Activated CD4-positive, CD25-positive, alpha-beta regulatory T cell treated with anti-CD3 and anti-CD28 coated beads, Interleukin-2, amount 50 U/mL, for 24 hours (primary cell): ENCODE data around the gene CKAP5.
A peak's percentile ranks its signal among the peaks of the same experiment; 100 is the strongest.

Experiments used
- ATAC-seq, 2 donors: fragments of 150-1000 bp; cut with Tn5 transposase; one replicate each; pipeline ENCODE4 v1.10.0; 2021; ENCODE audit warnings: mild to moderate bottlenecking in 1 of 2, moderate library complexity in 1 of 2

Gene CKAP5

DNA sequence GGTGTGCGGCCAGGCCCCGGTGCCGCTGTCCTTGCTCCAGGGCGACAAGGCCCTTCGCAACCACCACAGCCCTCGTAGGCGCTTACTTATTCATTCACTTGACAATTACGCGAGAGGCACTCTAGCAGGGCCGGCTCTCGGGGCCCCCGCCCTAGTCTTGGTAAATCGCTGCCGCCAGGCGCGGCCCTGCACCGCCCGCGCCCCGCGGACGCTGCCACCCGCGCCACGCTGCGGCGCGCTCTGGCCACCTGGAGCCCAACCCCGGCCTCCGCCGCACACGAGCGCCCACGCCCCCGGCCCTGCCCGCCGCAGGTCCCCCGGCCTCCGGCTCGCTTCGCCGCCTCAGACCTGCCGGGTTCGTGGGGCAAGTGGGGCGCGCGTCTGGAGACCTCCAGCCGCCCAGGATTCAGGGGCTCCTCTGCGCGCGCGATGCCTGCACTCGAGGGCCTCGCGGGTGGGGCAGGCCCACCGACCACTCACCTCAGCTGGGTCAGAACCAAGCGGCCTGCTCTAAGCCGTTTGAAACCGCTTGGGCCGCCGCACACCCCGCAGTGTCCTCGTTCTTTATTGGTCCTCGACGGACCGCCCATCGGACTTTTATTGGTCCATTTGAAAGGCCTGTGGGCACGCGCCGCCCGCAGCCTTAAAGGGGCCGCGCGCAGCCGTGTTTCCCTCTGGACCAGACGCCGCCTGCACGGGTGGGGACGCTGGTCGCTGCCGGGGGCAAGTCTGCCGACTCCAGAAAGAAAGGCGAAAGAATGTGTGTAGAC, at the start of gene CKAP5:
TSS of gene CKAP5 (minus strand) at position 541 of the 770 bp plus-strand sequence. CDS start 25,049 bp downstream, outside the sequence.
- ATAC-seq = peak; percentile 95 to 96

DNA sequence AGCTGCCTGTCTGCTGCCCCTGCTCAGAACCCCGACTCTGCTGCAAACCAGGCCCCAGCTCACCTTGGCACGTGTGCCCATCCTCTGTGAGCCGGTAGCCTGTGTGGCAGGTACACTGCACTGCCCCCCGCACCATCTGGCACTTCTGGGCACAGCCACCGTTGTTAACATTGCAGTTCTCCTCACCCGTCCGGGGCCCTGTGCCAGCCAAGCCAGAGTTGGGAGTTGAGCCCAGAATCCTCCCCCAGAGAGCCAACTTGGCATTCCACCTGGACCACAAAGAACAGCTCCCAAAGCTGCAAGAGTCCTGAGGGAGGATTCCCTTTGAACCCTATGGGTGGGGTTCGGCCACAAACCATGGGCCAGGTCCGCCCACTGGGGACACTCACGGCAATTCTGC, 49.7 kb upstream of the CKAP5 start:
- ATAC-seq = no peak

DNA sequence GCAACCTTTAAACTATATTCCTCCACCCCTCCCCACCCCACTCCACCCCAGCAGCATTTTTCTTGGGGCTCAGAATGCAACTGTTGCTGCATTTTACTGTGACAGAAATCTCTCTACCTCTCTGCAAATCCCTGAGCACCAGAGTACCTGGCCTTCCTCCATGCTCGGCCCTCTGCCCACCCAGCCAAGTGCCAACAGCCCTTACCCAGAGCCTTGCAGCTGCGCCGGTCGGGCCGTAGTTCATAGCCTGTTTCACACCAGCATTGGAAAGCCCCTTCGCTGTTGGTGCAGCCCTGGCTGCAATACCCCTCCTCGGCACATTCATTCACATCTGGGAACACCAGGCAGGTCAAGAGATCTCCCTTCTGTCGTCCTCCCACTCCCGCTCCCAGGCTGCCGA, 48.9 kb upstream of the CKAP5 start:
- ATAC-seq = no peak

DNA sequence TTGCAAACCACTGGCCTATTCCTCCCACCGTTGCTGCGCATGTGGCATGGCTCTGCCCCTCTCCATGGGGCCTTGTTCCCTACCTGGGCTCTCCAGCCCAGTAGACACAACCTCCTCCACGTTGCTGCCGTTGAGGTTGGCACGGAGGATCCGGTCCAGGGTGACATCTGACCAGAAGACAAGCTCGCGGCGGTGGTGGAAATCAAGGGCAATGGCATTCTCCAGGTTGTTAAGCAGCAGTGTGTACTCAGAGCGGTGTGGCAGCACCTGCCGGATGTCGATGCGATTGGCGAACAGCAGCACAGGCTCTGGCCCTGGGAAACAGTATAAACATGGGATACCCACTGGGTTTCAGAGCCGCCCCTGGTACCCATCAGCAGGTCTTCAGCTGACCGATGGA, 48.4 kb upstream of the CKAP5 start:
- no peak for ATAC-seq

DNA sequence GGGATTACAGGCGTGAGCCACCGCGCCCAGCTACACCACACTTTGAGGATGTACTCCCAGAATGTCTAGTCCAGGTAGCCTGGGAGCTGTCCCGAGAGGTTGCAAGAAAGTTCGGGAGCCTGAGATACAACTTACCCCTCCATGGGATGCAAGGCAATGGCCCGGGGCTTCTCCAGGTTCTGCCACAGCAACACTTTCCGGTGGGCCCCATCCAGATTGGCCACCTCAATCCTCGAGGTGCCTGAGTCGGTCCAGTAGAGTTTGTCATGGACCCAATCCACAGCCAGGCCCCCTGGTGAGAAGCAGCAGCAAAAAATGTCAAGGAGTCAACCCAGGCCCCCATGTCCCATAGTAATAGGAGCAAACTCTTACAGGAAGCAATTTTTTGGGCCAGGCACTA, 46.8 kb upstream of the CKAP5 start:
- no peak for ATAC-seq

DNA sequence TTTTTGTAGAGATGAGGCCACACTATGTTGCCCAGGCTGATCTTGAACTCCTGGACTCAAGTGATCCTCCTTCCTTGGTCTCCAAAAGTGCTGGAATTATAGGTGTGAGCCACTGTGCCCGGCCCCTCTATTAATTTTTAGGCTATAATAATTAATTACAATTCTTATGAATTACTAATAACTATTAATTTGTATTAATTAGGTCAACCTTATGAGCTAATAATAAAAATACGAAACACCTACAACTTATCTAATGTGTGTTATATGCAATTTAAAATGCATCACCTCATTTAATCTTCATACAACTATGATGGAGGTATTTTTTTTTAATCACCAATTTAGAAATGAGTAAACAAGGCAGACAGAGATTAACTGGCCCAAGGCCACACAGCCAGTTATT, 46.0 kb upstream of the CKAP5 start:
- no peak for ATAC-seq

DNA sequence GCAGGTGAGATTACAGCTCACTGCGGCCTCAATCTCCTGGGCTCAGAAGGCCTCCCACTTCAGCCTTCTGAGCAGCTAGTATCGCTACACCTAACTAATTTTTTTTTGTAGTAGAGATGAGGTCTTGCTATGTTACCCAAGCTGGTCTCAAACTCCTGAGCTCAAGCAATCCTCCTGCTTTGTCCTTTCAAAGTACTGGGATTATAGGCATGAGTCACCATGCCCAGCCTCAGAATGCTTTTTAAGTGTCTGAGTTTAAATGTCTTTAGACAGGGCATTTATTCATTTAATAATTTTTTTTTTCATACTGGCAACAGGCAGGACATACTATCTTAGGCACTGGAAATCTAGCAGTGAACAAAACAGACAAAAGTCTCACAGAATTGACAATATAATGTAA, 44.6 kb upstream of the CKAP5 start:
- no peak for ATAC-seq

DNA sequence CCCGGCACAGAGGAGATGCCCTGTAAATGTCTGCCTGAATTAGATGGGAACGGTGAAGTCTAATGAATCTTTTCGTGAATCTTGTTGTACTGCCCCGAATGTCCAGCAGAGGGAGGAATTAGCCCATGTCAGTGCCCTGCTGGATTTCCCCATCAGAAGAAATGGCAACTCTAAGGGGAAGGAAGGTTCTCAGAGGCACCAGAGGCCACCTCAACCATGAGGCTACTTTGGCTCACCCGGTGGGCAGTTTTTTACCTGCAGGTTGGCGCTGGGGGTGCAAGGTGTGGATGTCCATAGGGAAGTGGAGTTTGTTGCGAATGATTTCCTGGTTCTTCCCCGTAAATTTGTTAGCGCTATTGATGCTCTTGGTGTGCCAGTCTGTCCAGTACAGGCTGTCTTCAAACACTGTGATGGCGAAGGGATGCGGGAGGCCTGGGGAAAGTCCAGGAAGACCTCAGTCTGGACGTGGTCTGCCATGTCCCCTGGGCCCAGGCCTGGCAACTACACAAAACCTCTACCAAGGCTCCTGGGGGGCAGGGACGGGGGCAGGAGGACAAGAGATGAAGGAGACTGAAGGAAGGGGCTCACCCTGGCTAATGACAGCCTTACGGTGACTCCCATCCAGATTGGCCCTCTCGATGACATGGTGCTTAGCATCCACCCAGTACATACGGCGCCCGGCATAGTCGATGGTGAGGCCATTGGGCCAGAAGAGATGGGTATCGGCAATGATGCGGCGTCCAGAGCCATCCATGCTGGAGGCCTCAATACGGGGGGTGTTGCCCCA, 43.8 kb upstream of the CKAP5 start:
- ATAC-seq = peak; percentile 73 to 81

DNA sequence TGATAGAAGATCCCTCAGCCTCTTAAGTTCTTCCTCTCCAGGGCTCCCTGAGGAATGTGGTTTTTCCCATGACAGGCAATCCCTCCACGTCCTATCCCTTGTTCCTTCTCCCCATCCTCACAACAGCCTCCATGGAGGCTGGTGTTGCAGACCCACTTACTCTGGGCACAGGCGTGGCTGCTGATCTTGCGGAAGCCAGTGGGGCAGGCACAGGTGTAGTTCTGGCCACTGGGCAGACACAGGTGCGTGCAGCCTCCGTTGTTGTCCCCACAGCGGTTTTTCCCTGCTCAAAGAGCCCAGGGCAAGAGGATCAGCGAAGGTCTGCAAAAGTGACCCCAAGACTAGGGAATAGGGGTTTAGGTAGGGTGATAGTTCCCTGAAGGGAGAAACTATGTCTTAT, 43.2 kb upstream of the CKAP5 start:
- ATAC-seq = no peak

DNA sequence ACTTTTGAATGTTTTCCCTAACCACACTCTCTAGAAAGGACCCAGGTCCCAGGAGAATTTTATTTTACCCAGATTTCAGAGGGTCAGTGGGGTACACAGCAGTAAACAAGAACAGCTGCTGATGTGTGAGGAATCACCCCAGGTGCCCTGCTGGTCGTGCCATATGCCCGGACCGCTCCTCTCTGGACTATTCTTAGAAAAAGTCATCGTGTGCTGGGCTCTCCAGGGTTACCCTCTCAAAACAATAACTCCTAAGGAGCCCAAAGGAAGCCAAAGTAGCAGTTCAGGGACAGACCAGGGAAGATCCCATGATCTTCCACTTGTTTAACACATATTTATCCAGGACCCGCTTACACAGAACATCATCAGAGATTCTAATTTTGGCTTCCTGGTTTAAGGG, 42.6 kb upstream of the CKAP5 start:
- ATAC-seq = no peak

DNA sequence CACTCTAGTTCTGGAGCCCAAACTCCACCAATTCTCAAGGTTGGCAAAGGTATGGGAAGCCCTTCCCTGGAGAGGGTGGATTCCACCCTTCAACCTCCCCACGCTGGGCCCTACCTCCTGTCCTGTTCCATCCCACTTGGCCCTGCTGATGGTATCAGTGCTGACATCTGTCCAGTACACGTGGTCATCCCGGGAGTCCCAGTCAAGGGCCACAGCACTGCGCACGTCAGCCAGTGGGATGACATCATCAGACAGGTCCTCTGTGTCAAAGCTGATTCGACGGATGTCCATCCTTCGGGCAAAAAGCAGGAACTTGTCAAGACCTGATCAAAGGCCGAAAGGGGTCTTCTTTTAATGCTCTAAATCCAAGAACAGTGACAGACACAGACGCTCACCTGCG, 40.1 kb upstream of the CKAP5 start:
- ATAC-seq = no peak

DNA sequence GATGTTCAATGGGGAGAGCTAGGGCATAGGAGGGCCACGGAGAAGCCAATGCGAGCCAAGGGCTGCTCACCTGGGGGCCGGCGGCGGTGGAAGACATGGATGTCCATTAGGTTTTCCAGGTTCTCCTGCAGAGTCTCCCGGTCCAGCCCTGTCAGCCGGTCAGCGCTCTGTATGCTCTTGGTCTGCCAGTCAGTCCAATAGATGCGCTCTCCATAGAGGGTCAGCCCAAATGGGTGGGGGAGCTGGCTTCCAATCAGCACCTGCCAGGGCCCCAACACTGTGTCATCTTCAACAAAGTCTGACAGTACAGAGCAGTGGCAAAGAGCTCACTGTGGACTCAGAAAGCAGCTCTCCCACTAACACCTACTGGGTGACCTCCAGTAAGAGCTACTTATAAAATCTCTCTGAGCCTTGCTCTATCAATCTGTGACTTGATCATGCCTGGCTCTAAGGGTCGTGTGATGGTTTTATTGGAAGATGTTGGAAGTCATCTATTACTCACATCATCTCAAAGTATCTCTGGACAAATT, 33.0 kb upstream of the CKAP5 start:
- no peak for ATAC-seq

DNA sequence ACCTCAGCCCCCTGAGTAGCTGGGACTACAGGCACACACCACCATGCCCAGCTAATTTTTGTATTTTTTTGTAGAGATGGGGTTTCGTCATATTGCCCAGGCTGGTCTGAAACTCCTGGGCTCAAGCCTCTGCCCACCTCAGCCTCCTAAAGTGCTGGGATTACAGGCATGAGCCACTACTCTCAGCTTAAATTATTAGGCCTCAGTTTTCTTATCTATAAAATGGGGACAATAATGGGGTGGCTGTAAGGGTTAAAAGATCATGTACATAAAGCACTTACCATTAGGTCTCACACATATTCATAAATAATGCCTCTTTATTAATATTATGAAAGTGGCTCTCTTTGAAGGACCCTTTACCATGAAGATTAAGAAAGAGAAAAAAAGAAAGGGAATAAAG, 31.5 kb upstream of the CKAP5 start:
- no peak for ATAC-seq

DNA sequence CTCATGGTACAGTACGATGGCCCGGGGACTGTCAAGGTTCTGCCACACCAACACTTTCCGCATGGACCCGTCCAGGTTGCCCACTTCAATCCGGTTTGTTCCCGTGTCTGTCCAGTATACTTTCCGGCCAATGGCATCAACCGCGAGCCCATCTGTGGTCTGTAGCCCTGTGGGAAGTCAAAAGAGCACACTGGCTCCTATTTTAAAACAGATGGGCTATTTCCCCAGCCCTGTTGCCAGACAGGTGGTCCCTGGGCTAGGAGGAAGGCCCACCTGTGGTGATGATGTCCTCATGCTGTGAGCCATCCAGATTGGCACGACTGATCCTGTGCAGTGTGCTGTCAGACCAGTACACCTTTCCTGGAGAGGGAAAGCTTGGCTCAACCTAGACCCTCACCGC, 30.4 kb upstream of the CKAP5 start:
- ATAC-seq = no peak

DNA sequence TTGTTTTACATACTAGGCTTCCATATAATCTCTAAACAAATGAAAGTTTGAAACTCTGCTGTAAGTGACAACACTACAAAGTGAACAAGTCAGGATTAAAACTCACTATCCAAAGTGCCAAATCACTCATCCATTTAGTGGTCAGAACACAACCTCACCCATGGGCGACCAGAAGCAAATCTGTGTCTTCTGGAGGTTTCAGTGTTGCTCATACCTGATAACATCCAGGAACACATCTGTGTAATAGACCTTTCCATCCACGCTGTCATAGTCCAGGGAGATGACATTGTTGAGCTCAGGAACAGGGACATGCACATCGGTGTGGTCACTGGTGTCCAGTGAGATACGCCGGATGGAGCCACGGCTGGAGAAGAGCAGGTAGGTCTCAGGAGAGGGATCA, 28.5 kb upstream of the CKAP5 start:
- ATAC-seq = no peak

DNA sequence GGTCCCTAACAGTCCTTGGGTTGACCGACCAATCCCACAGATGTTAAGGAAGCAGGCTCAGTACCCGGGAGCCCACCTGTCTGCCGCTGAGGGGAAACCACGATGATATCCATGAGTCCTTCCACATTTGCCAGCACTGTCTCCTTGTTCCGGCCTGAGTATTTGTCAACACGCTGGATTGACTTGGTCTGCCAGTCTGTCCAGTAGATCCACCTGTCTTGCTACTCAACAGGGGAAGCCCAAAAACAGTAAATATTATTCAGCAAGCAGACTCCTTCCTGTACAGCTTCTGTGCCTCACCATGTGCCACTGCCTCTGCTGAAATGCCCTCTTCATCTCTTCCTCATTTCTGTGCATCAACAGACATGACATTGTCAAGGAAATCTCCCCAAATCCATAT, 22.8 kb upstream of the CKAP5 start:
- no peak for ATAC-seq

DNA sequence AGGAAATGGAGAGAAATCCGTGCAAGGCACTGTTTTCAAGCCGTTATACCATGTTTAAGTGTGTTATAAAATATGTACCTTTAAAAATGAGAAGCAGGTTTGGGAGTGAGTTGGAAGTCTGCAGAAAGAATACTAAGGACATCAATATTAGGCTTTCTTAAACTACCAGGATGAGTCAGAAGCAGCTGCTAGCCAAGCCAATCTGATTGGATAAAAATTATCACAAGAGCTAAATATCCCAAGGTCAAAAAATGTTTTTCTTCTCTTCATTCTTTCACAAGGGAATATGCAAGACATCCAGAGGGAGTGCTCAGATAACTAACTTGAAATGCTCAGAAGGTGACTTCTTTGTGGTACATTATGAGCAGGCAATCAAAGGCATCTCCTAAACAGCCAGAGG, 19.3 kb upstream of the CKAP5 start:
- no peak for ATAC-seq

DNA sequence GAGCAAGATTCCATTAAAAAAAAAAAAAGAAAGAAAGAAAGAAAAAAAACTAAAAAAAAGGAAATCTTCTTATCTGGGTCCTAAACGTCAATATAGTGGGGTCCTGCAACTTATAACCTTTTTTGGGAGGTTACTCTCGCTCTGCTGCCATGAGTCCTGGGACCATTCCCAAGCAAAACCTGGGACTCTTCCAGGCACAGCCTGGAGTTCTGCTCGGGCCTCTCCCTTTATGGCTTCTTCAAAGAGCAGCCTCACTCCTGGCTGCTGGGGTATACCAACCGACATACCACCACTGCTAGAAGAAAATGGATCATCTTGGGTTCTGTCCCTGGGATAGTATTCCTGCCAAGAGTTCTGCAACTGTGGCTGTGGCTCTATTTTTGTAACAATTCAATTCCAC, 14.1 kb upstream of the CKAP5 start:
- no peak for ATAC-seq

DNA sequence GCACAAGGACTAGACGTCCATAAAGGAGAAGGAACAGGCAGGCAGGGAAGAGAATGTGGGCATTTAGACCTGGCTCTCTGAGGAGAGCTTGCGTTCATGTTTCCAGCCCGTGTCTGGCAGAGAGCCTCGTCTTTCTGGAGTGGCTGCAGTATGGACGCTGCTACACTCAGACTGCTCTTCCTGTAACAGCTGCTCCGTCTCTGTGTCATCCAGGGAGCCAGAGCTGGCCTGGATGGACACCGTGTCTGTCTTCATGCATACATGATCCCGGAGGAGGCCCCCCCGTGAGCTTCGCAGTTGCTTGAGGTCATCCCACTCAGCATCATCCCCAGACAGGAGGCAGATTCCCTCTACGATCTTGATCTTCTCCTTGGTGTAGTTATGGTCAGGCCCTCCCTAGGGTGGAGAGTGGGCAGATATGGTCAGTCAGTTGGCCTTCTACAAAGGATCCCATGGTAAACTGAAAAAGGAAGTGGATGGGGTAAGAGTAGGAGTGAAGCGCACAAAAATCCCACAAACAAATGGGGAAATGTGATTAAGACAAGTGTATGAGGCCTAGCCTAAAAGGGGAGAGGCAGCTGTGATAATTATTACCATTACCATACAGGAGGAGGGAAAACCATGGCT, 13.0 kb upstream of the CKAP5 start:
- no peak for ATAC-seq

DNA sequence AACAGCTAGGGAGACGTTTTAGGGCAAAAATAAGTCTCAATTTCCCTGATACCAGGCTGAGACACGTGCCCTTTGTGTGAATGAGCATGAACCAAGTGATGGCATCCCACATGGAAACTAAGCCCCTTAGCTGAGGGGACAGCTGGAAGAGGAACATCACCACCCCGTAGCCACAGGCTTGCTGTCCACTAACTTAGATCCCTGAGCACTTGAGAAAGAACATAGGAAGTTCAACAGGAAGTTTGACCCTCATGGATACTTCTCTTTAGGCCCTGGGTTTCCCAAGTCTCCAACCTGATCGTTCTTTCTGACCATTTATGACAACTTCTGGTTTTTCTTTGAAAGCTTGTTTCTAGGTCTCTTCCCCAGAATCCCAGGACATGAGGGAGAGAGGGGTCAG, 11.6 kb upstream of the CKAP5 start:
- ATAC-seq = no peak

DNA sequence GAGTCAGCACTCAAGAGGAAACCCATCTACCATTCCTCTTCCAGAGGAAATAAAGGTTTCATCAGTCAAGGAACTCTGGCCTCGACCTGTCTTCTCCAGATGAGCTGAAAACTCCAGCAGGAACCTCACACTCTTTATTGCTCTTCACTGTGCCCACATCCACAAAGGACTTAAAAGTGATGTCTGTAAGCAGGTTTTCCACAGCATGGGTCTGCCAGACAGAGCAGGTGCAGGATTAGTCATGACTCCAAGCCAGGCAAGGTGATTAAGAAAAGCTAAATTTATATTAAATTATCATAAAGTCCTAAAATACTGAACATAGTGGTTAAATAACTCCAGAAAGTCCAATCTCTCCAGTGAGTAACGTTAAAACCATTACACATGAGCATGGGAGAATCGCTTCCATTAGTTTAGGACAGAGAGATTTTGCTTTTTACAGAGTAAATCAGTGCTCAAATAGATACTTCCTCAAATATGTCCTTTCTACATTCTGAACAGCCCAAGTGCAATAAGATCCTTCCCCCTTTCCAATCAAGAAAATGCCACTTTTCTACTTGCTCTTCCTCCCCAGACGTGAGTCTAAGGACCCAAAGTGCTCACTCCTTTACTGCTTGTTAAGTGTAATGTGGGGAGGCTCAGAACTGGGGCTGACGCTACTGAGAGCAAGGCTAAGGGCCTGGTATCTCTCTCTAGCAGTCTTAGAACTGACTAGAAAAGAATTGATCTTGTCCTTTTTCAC, 10.7 kb upstream of the CKAP5 start:
- no peak for ATAC-seq

DNA sequence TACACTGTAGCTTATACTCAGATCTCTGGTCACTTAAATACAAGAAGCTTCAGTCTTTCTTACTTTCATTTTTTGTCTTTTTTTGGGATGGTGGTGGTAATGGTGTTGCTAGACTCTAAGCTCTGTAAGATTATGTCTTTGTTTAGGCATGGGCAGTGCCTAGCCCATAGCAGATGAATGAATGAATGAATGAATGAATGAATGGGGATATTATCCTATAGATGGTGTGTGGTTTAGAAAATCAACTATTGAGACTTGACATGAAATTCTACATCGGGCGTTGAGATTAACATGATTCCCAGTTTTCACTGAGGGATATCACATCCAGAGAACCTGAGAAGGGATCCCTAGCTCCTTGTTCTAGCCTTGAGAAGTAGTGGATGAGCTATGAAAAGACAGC, 9.8 kb upstream of the CKAP5 start:
- no peak for ATAC-seq

DNA sequence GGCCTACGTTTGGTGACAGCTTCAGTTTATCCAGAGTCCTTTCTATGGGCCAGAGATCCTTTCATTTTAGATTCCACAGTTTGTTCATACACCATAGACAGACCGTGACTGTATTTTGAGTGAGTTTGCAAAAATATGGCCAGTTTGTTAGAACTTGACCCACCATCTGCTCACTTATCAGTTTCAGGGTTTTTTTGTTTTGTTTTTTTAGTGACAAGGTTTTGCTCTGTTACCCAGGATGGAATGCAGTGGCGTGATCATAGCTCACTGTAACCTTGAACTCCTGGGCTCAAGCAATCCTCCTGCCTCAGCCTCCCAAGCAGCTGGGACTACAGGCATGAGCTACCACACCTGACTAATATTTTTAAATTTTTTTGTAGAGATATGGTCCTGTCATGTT, 9.1 kb upstream of the CKAP5 start:
- ATAC-seq = no peak
